Measurements from ENCODE around the gene SRGAP2C.
"Not testable (repeated sequence)": the region's sequence is repeated elsewhere in the genome, so short reads cannot be mapped to it uniquely, and the experiment has no call there.

The SRGAP2C gene

DNA sequence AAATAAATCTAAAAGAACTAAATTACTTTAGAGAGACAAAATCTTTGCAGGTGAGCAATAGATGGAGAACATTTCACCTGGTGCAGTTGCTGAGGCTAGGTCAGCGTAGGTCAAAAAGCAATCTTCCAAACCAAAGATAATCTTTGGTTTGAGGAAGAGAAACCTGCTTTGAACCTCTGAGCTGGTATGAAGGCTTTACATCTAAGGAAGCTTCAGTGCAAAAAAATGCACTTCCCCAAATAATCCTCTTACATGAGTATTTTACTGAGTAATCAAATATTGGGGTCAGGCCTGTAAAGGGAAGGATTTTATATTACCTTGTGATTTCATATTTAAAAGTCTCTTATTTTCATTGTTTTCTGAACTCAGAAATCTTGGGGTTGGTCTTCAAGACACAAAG lies 223.6 kb downstream of the SRGAP2C start:
- H3K4me1 ChIP-seq, result peaks cover 0 to 21% (median 0%) of the 10 kb centered on the region in 10 experiments; a peak in 8 of 20 replicates
- no peaks in the 10 kb centered on the region for H3K36me3 ChIP-seq
- H3K4me3 ChIP-seq, result no peak overlapping the region
- no peaks in the 10 kb centered on the region for H3K27me3 ChIP-seq
- H3K9ac ChIP-seq, result no peak overlapping the region
- H3K9me3 ChIP-seq (replicated peaks in 1 of 11), result no peaks in the 10 kb centered on the region
- H3K4me2 ChIP-seq, result peak overlapping the region in 3 of 11 experiments; percentile 32 to 66 (median 46); a peak in 7 of 22 replicates
- H4K20me1 ChIP-seq, result no peaks in the 10 kb centered on the region
- H3K27ac ChIP-seq, result no peak overlapping the region
- no peak for TF ChIP-seq Cebpa-rat (IDR thresholded peaks at IDR 0.05)

DNA sequence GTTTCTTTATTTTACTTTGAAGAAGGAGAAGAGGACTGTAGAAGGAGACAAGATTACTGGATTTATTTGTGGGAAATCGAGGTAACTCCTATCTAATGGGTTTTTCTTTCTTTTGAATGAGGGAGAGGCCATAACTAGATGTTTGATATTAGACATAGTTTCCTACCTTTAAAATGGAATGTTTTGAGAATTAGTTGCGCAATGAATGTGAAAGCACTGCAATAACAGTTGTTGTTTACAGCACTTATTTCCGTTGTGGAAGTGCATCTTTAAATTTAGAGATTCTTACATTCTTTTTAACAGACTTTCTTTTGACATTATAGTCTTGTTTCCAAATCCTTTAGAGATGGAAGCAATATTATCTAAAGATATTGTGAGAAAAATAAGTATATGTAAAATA lies 229.0 kb downstream of the SRGAP2C start:
- Histone ChIP-seq H3K9me3 (replicated peaks in 1 of 11) (no peaks in the 10 kb centered on the region), H3K4me2 (peak overlapping the region in 4 of 11 experiments; percentile 24 to 29 (median 26); a peak in 6 of 22 replicates), H3K27me3 (no peaks in the 10 kb centered on the region), H3K27ac (no peak overlapping the region), H3K9ac (no peak overlapping the region), H3K4me3 (no peak overlapping the region), H4K20me1 (no peaks in the 10 kb centered on the region), H3K4me1 (peaks cover 0 to 35% (median 4%) of the 10 kb centered on the region in 10 experiments; a peak in 9 of 20 replicates), H3K36me3 (no peaks in the 10 kb centered on the region)
- peak in 5 of 11 experiments; percentile 25 to 87 (median 30); a peak in 5 of 22 replicates for TF ChIP-seq Cebpa-rat (IDR thresholded peaks at IDR 0.05)

GRCh38 chr1:121414905-121415304 lies 230.1 kb downstream of the SRGAP2C start:
- H3K9ac ChIP-seq, result no peak overlapping the region
- H4K20me1 ChIP-seq, result no peaks in the 10 kb centered on the region
- TF ChIP-seq Cebpa-rat (IDR thresholded peaks at IDR 0.05), result no peak
- peak overlapping the region in 3 of 11 experiments; percentile 17 to 41 (median 24); a peak in 4 of 22 replicates for H3K27ac ChIP-seq
- H3K4me2 ChIP-seq, result peak overlapping the region in 5 of 11 experiments; percentile 41 to 72 (median 56); a peak in 10 of 22 replicates
- peaks cover 0 to 32% (median 4%) of the 10 kb centered on the region in 10 experiments; a peak in 9 of 20 replicates for H3K4me1 ChIP-seq
- no peak overlapping the region for H3K4me3 ChIP-seq
- no peaks in the 10 kb centered on the region for H3K27me3 ChIP-seq
- no peaks in the 10 kb centered on the region for H3K9me3 ChIP-seq (replicated peaks in 1 of 11)
- H3K36me3 ChIP-seq, result no peaks in the 10 kb centered on the region

DNA sequence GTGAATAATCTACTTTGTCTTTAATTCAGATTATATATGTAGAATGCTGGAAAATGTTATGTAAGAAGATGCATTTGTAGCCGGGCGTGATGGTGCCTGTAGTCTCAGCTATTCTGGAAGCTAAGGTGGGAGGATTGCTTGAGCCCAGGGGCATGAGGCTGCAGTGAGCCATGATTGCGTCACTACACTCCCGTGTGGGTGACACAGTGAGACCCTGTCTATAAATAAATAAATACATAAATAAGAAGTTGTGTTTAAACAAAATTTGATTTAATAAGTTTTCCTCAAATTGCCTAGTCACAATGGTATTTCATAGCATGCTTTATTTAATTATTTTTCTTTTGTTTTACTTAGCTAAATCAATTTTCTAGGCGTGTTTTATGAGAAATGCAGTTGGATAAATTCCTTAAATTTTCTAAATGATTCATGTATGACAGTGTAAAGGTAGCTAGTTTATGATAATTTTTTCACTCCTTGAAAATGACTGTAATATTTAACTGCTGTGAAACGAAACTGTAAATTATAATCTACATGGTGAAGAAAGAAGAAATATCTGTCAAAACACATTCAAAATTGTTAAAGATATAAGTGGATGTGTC lies 232.6 kb downstream of the SRGAP2C start:
- Histone ChIP-seq H3K4me2 (peak overlapping the region in 1 of 11 experiments; percentile 26; a peak in 1 of 22 replicates), H3K27ac (no peak overlapping the region)

GRCh38 chr1:121418369-121419049 lies 233.7 kb downstream of the SRGAP2C start:
- Histone ChIP-seq H3K9ac (no peak overlapping the region), H4K20me1 (no peaks in the 10 kb centered on the region), H3K4me3 (no peak overlapping the region), H3K36me3 (no peaks in the 10 kb centered on the region), H3K27me3 (no peaks in the 10 kb centered on the region), H3K27ac (no peak overlapping the region), H3K4me1 (peaks cover 0 to 43% (median 4%) of the 10 kb centered on the region in 10 experiments; a peak in 9 of 20 replicates), H3K4me2 (no peak overlapping the region), H3K9me3 (replicated peaks in 1 of 11) (no peaks in the 10 kb centered on the region)
- no peak for TF ChIP-seq Cebpa-rat (IDR thresholded peaks at IDR 0.05)

More for the DNA sequence above, 232.6 kb downstream of the SRGAP2C start:
- no peaks in the 10 kb centered on the region for H3K36me3 ChIP-seq
- H3K9me3 ChIP-seq (replicated peaks in 1 of 11), result no peaks in the 10 kb centered on the region
- H3K4me3 ChIP-seq, result no peak overlapping the region
- H3K27me3 ChIP-seq, result no peaks in the 10 kb centered on the region
- no peak overlapping the region for H3K9ac ChIP-seq
- 0 out of 22 replicates have a peak, but pooled peaks of 1 of the 11 experiments have one; percentile 10 for TF ChIP-seq Cebpa-rat (IDR thresholded peaks at IDR 0.05)
- peaks cover 0 to 48% (median 4%) of the 10 kb centered on the region in 10 experiments; a peak in 9 of 20 replicates for H3K4me1 ChIP-seq
- H4K20me1 ChIP-seq, result no peaks in the 10 kb centered on the region

- H3K9ac ChIP-seq; H3K4me3 ChIP-seq; H3K4me2 ChIP-seq; H3K36me3 ChIP-seq; H3K27ac ChIP-seq; H4K20me1 ChIP-seq; H3K9me3 ChIP-seq (replicated peaks in 1 of 11); H3K27me3 ChIP-seq: not testable (repeated sequence)
- peaks cover 0 to 37% (median 4%) of the 10 kb centered on the region in 10 experiments; a peak in 9 of 20 replicates for H3K4me1 ChIP-seq
These were observed 234.4 kb downstream of the SRGAP2C start for GRCh38 chr1:121419050-121419615.

DNA sequence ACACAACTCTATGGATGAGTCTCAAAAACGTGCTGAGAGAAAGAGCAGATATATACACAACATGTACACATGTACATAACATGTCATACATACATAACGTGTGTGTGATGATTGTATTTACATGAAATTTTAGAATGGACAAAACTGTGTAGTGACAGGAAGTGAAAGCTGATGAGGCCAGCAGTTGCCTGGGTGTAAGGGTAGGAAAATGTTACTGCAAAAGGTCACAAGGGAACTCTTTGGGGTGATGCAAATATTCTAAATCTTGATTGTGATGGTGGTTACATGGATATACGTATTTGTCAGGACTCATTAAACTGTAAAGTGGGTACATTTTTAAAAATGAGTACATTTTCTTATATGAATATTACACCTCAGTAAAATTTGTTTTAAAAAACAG lies 236.7 kb downstream of the SRGAP2C start:
- not testable (repeated sequence) for H4K20me1 ChIP-seq; H3K9ac ChIP-seq; H3K4me3 ChIP-seq; H3K27me3 ChIP-seq; H3K36me3 ChIP-seq; H3K27ac ChIP-seq; H3K9me3 ChIP-seq (replicated peaks in 1 of 11)
- Histone ChIP-seq H3K4me2 (peak overlapping the region in 2 of 11 experiments; percentile 21 to 39; a peak in 1 of 22 replicates), H3K4me1 (peaks cover 0 to 22% (median 0%) of the 10 kb centered on the region in 10 experiments; a peak in 5 of 20 replicates)

DNA sequence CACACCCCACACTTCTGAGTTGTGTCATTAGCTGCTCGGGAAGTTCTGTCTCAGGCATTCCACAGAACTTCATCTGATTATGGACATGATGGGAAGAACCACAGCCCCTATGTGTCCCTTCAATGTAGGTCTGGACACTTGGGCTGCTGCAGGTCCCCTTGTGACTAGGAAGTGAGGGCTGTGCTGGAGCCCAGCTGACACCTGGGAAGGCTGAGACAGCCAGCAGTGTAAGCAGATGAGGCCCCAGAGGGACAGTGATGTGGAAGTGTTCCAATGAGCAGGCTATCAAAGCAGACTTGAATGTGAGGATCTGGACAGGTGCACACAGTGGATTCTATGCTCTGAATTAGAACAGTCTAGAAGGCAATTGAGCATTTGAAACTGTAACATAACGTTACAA lies 239.2 kb downstream of the SRGAP2C start:
- H3K27ac ChIP-seq; H3K9me3 ChIP-seq (replicated peaks in 1 of 11); H3K4me2 ChIP-seq; H3K36me3 ChIP-seq; H3K4me3 ChIP-seq; H3K27me3 ChIP-seq; H4K20me1 ChIP-seq; H3K9ac ChIP-seq: not testable (repeated sequence)
- H3K4me1 ChIP-seq, result peaks cover 0 to 22% (median 0%) of the 10 kb centered on the region in 10 experiments; a peak in 4 of 20 replicates

DNA sequence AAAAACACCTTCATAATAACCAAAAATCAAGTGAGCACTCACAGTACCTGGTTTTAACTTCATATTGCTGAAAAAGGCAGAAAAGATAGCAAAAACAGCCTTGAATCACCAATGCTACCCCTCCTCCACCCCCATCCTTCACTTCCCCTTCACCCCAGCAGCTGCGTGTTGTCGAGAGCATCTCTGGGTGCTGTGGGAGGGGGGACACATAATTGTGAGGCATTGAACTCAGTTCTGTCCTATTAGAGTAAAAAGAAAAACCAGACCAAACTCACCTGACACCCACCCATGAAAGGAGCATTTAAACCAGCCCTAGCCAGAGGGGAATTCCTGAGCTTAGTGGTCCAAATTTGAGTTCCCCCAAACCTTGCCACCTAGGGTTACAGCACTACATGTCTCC lies 248.7 kb downstream of the SRGAP2C start:
- H3K4me3 ChIP-seq; H3K36me3 ChIP-seq; H3K27me3 ChIP-seq; H3K4me2 ChIP-seq; H3K9ac ChIP-seq; H3K27ac ChIP-seq; H3K9me3 ChIP-seq (replicated peaks in 1 of 11); H3K4me1 ChIP-seq; H4K20me1 ChIP-seq: not testable (repeated sequence)

- H4K20me1 ChIP-seq, H3K9ac ChIP-seq, H3K36me3 ChIP-seq, H3K4me2 ChIP-seq, H3K27me3 ChIP-seq, H3K4me3 ChIP-seq, H3K27ac ChIP-seq, H3K4me1 ChIP-seq: not testable (repeated sequence)
- peaks cover 0 to 12% (median 3%) of the 10 kb centered on the region in 11 experiments; a peak in 5 of 22 replicates for H3K9me3 ChIP-seq (replicated peaks in 1 of 11)
These were observed 254.1 kb downstream of the SRGAP2C start for GRCh38 chr1:121438862-121439261.
